SK-N-MC (cell line): ENCODE results near the gene PITX2.

Experiments
- DNase-seq: peaks from one replicate; pipeline ENCODE4 v3.0.0-alpha.2; 2011; ENCODE audit warnings: low read depth, low spot score
- H3K27ac ChIP-seq: fragments of 200-600 bp; sonication (generic); 2 replicates; pipeline ENCODE4 v1.5.1; 2016; ENCODE audit warnings: mixed run types
- H3K36me3 ChIP-seq: fragments of 200-600 bp; sonication (generic); 2 replicates; pipeline ENCODE4 v1.6.1; 2017; ENCODE audit warnings: antibody characterized with exemption, low read length, mixed read lengths; ENCODE audit not compliant: insufficient read depth
- H3K4me3 ChIP-seq: fragments of 200-600 bp; sonication (generic); 2 replicates; pipeline ENCODE4 v1.5.1; 2016
- H3K9ac ChIP-seq: fragments of 200-600 bp; sonication (generic); 2 replicates; pipeline ENCODE4 v1.8.0; 2017; ENCODE audit warnings: mixed run types, mixed read lengths; ENCODE audit not compliant: insufficient read length
- H3K9me3 ChIP-seq: fragments of 200-600 bp; sonication (generic); 2 replicates; pipeline ENCODE4 v1.6.1; 2017; ENCODE audit warnings: low read depth, mild to moderate bottlenecking, antibody characterized with exemption, low read length, moderate library complexity, mixed read lengths
- EZH2 ChIP-seq: fragments of 200-600 bp; sonication (generic); IDR thresholded peaks from one replicate; pipeline ENCODE4 v1.6.1; 2017; ENCODE audit warnings: antibody characterized with exemption
- FOXP2 ChIP-seq: optimal IDR thresholded peaks from 2 replicates; pipeline ENCODE3; 2011; ENCODE audit warnings: mild to moderate bottlenecking, moderate library complexity; ENCODE audit not compliant: insufficient read depth; ENCODE audit errors: extremely low read length, control extremely low read depth
- POLR2AphosphoS5 ChIP-seq: IDR thresholded peaks from 2 replicates; pipeline ENCODE4 v1.6.1; 2012; ENCODE audit warnings: mild to moderate bottlenecking, low read depth, low read length, borderline replicate concordance

PITX2 gene

GRCh38 chr4:110628663-110629213 is 5.9 kb upstream of the PITX2 start:
- TF ChIP-seq POLR2AphosphoS5 (no peak), EZH2 (no peak), FOXP2 (no peak)
- Histone ChIP-seq H3K9ac (no peak overlapping the region), H3K4me3 (no peak overlapping the region), H3K27ac (no peak overlapping the region), H3K9me3 (no peaks in the 10 kb centered on the region), H3K36me3 (peaks cover 50% of the 10 kb centered on the region)
- no peak for DNase-seq

- DNase-seq, result no peak
Measured at GRCh38 chr4:110627977-110628662, 5.2 kb upstream of the PITX2 start.

GRCh38 chr4:110626532-110627153 is 3.8 kb upstream of the PITX2 start:
- TF ChIP-seq EZH2 (no peak), POLR2AphosphoS5 (no peak), FOXP2 (no peak)

More at GRCh38 chr4:110627977-110628662, 5.2 kb upstream of the PITX2 start:
- Histone ChIP-seq H3K4me3 (no peak overlapping the region), H3K36me3 (peaks cover 44% of the 10 kb centered on the region), H3K9me3 (no peaks in the 10 kb centered on the region), H3K9ac (no peak overlapping the region), H3K27ac (no peak overlapping the region)
- no peak for TF ChIP-seq EZH2
- TF ChIP-seq FOXP2, result no peak
- TF ChIP-seq POLR2AphosphoS5, result no peak

GRCh38 chr4:110625576-110626257 is 2.8 kb upstream of the PITX2 start:
- Histone ChIP-seq H3K9me3 (no peaks in the 10 kb centered on the region), H3K27ac (no peak overlapping the region), H3K36me3 (peaks cover 28% of the 10 kb centered on the region; the same call in 1 of the 2 replicates), H3K4me3 (no peak overlapping the region), H3K9ac (no peak overlapping the region)
- DNase-seq, result no peak
- TF ChIP-seq POLR2AphosphoS5 (no peak), EZH2 (no peak), FOXP2 (no peak)

More at GRCh38 chr4:110626532-110627153, 3.8 kb upstream of the PITX2 start:
- no peak for DNase-seq
- H3K9ac ChIP-seq, result no peak overlapping the region
- peaks cover 29% of the 10 kb centered on the region; the same call in 1 of the 2 replicates for H3K36me3 ChIP-seq
- H3K27ac ChIP-seq, result no peak overlapping the region
- H3K9me3 ChIP-seq, result no peaks in the 10 kb centered on the region
- H3K4me3 ChIP-seq, result no peak overlapping the region

- peaks cover 28% of the 10 kb centered on the region; the same call in 1 of the 2 replicates for H3K36me3 ChIP-seq
- no peaks in the 10 kb centered on the region for H3K9me3 ChIP-seq
- H3K27ac ChIP-seq, result no peak overlapping the region
- H3K9ac ChIP-seq, result no peak overlapping the region
- H3K4me3 ChIP-seq, result no peak overlapping the region
- TF ChIP-seq EZH2 (no peak), POLR2AphosphoS5 (no peak), FOXP2 (no peak)
- DNase-seq, result no peak
Measured at GRCh38 chr4:110624904-110625494, 2.1 kb upstream of the PITX2 start.

GRCh38 chr4:110624398-110624780 is 1.5 kb upstream of the PITX2 start:
- no peak overlapping the region; the same call in 1 of the 2 replicates for H3K27ac ChIP-seq
- DNase-seq, result no peak
- H3K36me3 ChIP-seq, result peaks cover 25% of the 10 kb centered on the region; the same call in 1 of the 2 replicates
- no peak overlapping the region for H3K9ac ChIP-seq
- TF ChIP-seq EZH2, result no peak
- no peak for TF ChIP-seq POLR2AphosphoS5
- no peak for TF ChIP-seq FOXP2
- H3K4me3 ChIP-seq, result no peak overlapping the region
- H3K9me3 ChIP-seq, result no peaks in the 10 kb centered on the region

- DNase-seq, result no peak
- TF ChIP-seq EZH2 (no peak), POLR2AphosphoS5 (no peak)
- H3K9ac ChIP-seq, result peak overlapping the region; percentile 77
- peaks cover 19% of the 10 kb centered on the region; the same call in 1 of the 2 replicates for H3K36me3 ChIP-seq
- H3K4me3 ChIP-seq, result peak overlapping the region; percentile 97
- no peaks in the 10 kb centered on the region for H3K9me3 ChIP-seq
- H3K27ac ChIP-seq, result peak overlapping the region; percentile 44
Measured at GRCh38 chr4:110623718-110624397, 981 bp upstream of the PITX2 start.
